WI38 (cell line): ENCODE results near the gene CDK17.

ENCODE experiments used
- H3K4me3 ChIP-seq: 2 replicates; pipeline ENCODE4 v1.5.1; 2011; ENCODE audit warnings: low read depth, mild to moderate bottlenecking, control low read depth, low read length
- TF ChIP-seq, protein P1 (sequence below): IDR thresholded peaks from 2 replicates; pipeline ENCODE4 v1.5.1; 2012; ENCODE audit warnings: low read depth, mild to moderate bottlenecking, control low read depth, low read length

The CDK17 gene

DNA sequence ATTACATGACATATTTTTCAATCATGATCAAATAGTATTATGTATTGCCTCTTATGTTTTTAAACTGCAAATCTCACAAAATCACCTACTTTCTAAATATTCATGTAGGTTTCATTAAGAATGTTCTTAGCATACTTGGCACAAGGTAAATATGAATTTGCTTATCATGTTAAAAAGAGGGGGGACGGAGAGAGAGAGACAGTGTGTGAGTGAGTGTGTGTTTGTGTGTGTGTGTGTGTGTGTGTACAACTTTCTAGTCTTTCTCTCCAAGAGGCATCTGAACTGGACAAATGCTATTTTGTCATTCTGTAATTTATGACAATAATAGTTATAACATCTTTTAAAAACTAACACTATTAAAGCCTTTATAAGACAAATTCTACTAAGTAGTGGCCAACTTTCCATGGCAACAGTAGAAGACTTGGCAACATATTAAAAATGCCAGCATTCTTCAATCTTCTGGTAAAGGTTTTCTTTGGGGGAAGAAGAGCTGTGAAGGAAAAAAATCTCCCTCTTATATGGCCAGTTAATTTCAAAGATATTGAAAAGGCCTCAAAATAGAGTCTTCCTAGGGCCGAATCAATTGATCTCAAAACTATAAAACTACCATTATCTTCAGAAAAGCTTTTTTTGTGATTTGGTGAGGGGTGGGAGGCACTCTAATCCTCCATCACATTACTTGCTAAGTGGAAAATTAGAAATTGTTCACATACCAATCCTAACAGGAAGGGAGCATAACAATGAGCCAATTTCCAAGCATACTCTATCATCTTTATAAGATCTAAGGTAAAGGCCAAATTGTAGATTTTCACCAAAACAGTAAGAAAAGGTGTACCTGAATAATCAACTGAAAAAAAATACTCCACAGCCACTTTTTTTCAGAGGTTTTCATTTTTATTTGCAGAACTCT is 28.2 kb downstream of the CDK17 start:
- TF ChIP-seq, protein P1, sequence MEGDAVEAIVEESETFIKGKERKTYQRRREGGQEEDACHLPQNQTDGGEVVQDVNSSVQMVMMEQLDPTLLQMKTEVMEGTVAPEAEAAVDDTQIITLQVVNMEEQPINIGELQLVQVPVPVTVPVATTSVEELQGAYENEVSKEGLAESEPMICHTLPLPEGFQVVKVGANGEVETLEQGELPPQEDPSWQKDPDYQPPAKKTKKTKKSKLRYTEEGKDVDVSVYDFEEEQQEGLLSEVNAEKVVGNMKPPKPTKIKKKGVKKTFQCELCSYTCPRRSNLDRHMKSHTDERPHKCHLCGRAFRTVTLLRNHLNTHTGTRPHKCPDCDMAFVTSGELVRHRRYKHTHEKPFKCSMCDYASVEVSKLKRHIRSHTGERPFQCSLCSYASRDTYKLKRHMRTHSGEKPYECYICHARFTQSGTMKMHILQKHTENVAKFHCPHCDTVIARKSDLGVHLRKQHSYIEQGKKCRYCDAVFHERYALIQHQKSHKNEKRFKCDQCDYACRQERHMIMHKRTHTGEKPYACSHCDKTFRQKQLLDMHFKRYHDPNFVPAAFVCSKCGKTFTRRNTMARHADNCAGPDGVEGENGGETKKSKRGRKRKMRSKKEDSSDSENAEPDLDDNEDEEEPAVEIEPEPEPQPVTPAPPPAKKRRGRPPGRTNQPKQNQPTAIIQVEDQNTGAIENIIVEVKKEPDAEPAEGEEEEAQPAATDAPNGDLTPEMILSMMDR = no peak
- H3K4me3 ChIP-seq = no peak overlapping the region

DNA sequence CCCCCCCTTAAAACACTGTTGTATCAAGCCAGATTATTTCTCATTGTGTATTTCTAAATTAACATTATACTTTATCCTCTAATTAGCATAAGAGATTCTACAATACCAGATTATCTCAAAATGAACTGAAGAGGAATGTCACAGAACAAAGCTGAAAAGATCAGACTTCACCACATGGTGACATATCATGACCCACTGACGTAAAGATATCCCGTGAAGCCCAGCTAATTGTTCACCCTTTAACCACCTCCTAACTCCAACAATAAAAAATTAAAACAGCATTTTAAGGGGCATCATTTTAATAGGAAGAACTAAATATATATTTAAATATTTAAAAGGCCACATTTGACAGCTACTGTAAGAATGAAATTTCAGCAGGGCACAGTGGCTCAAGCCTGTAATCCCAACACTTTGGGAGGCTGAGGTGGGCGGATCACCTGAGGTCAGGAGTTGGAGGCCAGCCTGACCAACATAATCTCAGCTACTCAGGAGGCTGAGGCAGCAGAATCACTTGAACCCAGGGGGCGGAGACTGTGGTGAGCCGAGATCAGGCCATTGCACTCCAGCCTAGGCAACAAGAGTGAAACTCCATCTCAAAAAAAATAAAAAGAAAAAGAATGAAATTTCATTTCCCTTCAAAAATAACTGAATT is 29.0 kb downstream of the CDK17 start:
- H3K4me3 ChIP-seq = no peak overlapping the region
- TF ChIP-seq, protein P1 = no peak

DNA sequence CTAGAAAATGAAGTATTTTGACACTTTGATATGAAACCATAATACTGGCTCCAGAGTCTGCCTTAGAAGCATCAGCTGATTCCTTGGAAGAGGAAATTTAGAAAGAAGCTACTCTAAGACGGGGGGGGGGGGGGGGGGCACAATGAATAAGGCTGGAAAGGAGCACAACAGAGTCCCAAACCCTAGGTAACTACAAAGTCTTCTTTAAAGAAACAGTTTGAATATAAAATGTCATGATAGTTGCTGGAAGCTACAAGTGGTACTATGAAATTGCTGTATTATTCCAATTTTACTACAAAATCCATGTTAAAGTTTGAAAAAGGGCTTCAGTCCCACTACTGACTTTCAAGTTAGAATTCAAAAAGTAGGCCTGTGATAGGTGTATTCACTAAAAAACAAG is 31.6 kb downstream of the CDK17 start:
- H3K4me3 ChIP-seq = no peak overlapping the region
- TF ChIP-seq, protein P1 = no peak

DNA sequence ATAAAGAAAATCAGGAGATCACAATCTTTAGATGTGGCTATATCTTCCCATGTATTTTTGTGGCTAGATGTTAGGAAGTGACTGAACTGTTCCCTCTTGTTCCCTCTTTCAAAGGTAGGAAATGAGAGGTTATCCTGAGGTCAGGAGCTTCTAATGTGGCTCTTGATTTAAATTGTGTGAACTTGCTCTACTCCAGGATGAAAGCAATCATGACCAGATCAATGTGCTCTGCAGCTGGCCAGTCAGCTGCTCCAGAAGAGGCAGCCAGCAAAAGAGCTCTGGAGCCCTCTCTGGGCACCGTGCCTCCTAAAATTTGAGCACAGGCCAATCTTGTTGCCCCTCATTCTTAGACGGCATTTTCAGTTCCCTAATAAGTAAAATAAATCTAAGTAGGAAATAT is 32.0 kb downstream of the CDK17 start:
- TF ChIP-seq, protein P1 = no peak
- no peak overlapping the region for H3K4me3 ChIP-seq

DNA sequence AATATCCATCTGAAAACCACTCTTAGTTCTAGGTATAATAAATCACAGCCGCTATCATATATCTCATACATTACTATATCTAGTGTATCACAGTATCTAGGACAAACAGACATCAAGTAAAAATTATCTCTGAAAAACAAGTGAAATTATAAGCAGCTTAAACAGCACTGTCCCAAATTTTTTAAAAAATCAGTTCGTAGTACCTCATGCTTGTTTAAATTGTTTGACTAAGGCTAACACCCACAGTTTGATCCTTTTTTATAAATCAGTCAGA is 33.9 kb downstream of the CDK17 start:
- TF ChIP-seq, protein P1 = no peak
- H3K4me3 ChIP-seq = no peak overlapping the region

DNA sequence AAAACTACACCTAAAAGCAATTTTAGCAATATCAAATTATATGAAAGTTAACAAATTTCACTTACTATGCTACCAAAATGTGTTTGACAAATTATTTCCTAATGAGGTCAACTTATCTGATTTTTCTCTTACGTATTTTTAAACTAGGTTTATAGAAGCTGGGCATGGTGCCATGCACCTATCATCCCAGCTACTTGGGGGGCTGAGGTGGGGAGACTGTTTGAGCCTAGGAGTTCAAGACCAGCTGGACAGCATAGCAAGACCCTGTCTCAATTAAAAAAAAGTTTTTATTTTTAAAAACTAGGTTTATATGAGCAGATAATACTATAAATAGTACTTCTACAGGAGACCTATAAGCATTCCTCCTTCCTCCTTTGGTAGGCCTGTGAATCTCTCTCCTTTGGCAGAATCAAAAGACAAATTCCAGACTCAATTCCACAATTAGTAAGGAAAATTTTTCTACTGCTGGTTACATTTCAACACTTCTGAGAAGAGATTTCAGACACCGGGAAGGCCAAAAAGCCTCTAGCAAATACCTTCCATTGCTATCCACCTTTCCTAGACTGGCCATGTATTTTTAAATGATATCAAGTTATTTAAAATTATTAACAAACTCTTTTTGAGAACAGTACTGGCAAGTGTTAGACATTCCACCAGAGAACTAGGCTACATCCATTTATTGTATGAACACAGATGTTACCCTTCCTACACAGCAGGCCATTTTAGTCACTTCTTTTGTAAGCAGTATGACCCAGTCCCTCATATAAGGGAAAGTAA is 34.4 kb downstream of the CDK17 start:
- TF ChIP-seq, protein P1 = no peak
- H3K4me3 ChIP-seq = no peak overlapping the region
